Measurements from ENCODE around the gene EMC8.

- TF ChIP-seq POLR2A (IDR thresholded peaks at IDR 0.05; ENCODE audit: control extremely low read depth in 1 of 2, low read depth in 2 of 2, low read length in 2 of 2) (no peak), CREB1 (IDR thresholded peaks at IDR 0.05) (no peak), EZH2 (IDR thresholded peaks at IDR 0.05; ENCODE audit: low read depth, low read length, severe bottlenecking) (no peak), CTCF (IDR thresholded peaks at IDR 0.05; ENCODE audit: control extremely low read depth in 1 of 3, insufficient read depth in 1 of 3, low read depth in 1 of 3, low read length in 3 of 3) (peak; percentile 77 to 88 (median 83)), POU5F1 (IDR thresholded peaks at IDR 0.05; ENCODE audit: low read depth, low read length) (no peak), GABPA (IDR thresholded peaks at IDR 0.05; ENCODE audit: borderline replicate concordance, insufficient read depth, low read length) (no peak), CBX5 (IDR thresholded peaks at IDR 0.05; ENCODE audit: low read depth, low read length) (no peak), YY1 (IDR thresholded peaks at IDR 0.05; ENCODE audit: low read depth, low read length) (no peak), POLR2AphosphoS5 (IDR thresholded peaks at IDR 0.05; ENCODE audit: low read depth, low read length) (no peak)
These were observed 39.5 kb downstream of the EMC8 start for GRCh38 chr16:85759631-85760419.

Data from H1 (cell line).